Measurements from ENCODE around the gene SP9. TPM values are rescaled to one million over a fixed set of nuclear protein-coding genes. Genes with fewer than 3 reads are reported as not detected.
A peak's percentile ranks its signal among the peaks of the same experiment; 100 is the strongest.

Gene SP9
- polyA plus RNA-seq, 2 of the 4 experiments (the other 2 are of a cell fraction): 3.3 to 3.8 TPM

DNA sequence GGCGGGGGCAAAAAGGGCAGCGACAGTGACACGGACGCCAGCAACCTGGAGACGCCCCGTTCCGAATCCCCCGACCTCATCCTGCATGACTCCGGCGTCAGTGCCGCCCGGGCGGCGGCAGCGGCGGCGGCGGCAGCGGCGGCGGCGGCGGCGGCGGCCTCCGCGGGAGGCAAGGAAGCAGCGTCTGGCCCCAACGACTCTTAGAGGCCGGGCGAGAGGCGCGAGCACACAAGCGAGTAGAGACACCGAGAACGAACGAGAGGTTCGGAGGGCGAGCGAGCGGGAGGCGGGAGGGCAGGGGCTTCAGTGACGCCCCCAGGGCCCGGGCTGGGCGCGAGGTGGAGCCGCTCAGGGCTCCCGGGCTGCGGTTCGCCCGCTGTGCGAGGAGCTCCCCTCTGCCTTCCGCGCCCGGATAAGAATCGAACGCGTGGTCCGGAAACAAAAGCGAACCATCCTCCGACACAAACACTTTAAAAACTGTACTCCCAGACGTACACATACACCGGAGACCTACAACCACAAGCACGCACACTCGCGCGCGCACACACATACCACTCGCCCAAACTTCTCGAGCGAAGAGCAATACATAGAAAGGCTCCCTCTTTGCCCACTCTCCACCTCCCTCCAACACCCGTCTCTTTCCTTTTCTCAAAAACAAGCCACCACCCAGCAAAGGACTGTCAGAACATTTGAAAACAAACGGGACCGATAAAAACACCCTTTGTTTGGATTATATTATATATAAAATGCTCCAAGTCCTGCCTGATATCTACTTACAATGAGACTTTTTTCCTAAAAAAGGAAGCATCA, 2.8 kb downstream of the SP9 start:
- Histone ChIP-seq H3K4me1 (peaks cover 34% of the 10 kb centered on the region), H3K4me2 (peak overlapping the region; percentile 97), H3K27ac (peak overlapping the region; percentile 86 to 95), H3K9me3 (no peaks in the 10 kb centered on the region), H3K4me3 (peak overlapping the region; percentile 64)
- CTCF ChIA-PET: interaction anchor here (0.6 to 2.0 kb wide), 15 partner anchors 10 to 935 kb away, joined by 3 to 14 read pairs (median 4); partner anchors contain the start of gene OLA1
- POLR2A ChIA-PET: interaction anchor here (0.6 to 2.3 kb wide), 5 partner anchors 11 to 685 kb away, joined by 3 to 18 read pairs (median 6); partner anchors contain the start of gene OLA1
- TF ChIP-seq, protein P1, sequence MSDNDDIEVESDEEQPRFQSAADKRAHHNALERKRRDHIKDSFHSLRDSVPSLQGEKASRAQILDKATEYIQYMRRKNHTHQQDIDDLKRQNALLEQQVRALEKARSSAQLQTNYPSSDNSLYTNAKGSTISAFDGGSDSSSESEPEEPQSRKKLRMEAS (IDR thresholded peaks at IDR 0.05): peak; percentile 4; the same call in 1 of the 2 replicates
- TF ChIP-seq RNF2 (IDR thresholded peaks at IDR 0.05; ENCODE audit: borderline replicate concordance, low read depth): peak; percentile 35; the same call in 1 of the 2 replicates
- no peak for TF ChIP-seq KDM1A (IDR thresholded peaks at IDR 0.05; ENCODE audit: low read depth)
- TF ChIP-seq, protein P2, sequence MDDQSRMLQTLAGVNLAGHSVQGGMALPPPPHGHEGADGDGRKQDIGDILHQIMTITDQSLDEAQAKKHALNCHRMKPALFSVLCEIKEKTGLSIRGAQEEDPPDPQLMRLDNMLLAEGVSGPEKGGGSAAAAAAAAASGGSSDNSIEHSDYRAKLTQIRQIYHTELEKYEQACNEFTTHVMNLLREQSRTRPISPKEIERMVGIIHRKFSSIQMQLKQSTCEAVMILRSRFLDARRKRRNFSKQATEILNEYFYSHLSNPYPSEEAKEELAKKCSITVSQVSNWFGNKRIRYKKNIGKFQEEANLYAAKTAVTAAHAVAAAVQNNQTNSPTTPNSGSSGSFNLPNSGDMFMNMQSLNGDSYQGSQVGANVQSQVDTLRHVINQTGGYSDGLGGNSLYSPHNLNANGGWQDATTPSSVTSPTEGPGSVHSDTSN (IDR thresholded peaks at IDR 0.05): no peak
- TF ChIP-seq ZNF302 (CRISPR knock-in tag; IDR thresholded peaks at IDR 0.05): no peak
- 0 out of 5 replicates have a peak, but pooled peaks of 1 of the 2 experiments have one; percentile 3 for TF ChIP-seq JUN (IDR thresholded peaks at IDR 0.05)
- no peak; the same call in 1 of the 2 replicates for TF ChIP-seq PHF8 (IDR thresholded peaks at IDR 0.05; ENCODE audit: borderline replicate concordance, low read depth)
- no peak for FAIRE-seq
- 2% methylated on average over 67 of the region's 74 CpGs for WGBS (ENCODE audit: missing lambda C conversion rate)
- ATAC-seq: no peak
- DNase-seq (ENCODE audit: low read depth in 1 of 2, low spot score in 1 of 2): peak in 1 of 2 experiments; percentile 73

DNA sequence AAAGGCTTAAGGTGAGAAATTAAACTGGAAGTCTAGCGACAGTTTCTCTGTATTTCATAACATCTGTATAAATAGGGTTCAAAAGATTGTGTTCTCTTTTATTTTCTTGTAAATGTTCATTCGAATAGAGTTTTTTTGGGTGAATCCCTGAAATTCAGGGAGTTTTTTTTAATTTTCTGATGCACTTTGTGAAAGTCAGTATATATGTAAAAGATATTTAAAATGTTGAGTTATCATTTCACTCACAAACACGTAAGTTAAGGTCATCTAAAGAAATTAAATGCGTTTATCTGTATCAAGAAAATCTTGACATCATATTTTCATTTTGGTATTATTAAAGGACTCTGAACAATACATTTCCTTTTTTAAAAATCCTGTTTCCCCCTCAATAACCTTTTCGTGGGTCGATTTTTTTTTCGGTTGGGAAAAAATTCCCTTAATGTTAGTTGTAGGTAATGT, 3.4 kb downstream of the SP9 start:
- TF ChIP-seq POLR2A (IDR thresholded peaks at IDR 0.05; ENCODE audit: low read length): no peak
- no peak for TF ChIP-seq SMC3 (IDR thresholded peaks at IDR 0.05)
- TF ChIP-seq KDM1A (IDR thresholded peaks at IDR 0.05; ENCODE audit: low read depth): no peak
- no peak for TF ChIP-seq JUNB (IDR thresholded peaks at IDR 0.05)
- TF ChIP-seq RCOR1 (IDR thresholded peaks at IDR 0.05; ENCODE audit: low read depth, low read length): no peak
- TF ChIP-seq BCL3 (IDR thresholded peaks at IDR 0.05): no peak
- TF ChIP-seq ZNF302 (CRISPR knock-in tag; IDR thresholded peaks at IDR 0.05): no peak
- no peak for TF ChIP-seq HOXB5 (CRISPR knock-in tag; IDR thresholded peaks at IDR 0.05)
- TF ChIP-seq JUN (IDR thresholded peaks at IDR 0.05): no peak
- TF ChIP-seq, protein P3, sequence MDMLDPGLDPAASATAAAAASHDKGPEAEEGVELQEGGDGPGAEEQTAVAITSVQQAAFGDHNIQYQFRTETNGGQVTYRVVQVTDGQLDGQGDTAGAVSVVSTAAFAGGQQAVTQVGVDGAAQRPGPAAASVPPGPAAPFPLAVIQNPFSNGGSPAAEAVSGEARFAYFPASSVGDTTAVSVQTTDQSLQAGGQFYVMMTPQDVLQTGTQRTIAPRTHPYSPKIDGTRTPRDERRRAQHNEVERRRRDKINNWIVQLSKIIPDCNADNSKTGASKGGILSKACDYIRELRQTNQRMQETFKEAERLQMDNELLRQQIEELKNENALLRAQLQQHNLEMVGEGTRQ (IDR thresholded peaks at IDR 0.05): no peak
- no peak for TF ChIP-seq NPAS2 (CRISPR knock-in tag; IDR thresholded peaks at IDR 0.05; ENCODE audit: borderline replicate concordance)
- TF ChIP-seq TFCP2L1 (CRISPR knock-in tag; IDR thresholded peaks at IDR 0.05): no peak
- no peak for TF ChIP-seq POLR2AphosphoS2 (conservative IDR thresholded peaks at IDR 0.05; ENCODE audit: low read length)
- no peak for TF ChIP-seq EHF (CRISPR knock-in tag; IDR thresholded peaks at IDR 0.05)
- no peak for TF ChIP-seq MAZ (IDR thresholded peaks at IDR 0.05; ENCODE audit: borderline replicate concordance, low read depth, low read length)
- TF ChIP-seq FOXS1 (CRISPR knock-in tag; IDR thresholded peaks at IDR 0.05): no peak
- no peak for TF ChIP-seq RNF2 (IDR thresholded peaks at IDR 0.05; ENCODE audit: borderline replicate concordance, low read depth)
- ATAC-seq: no peak
- Histone ChIP-seq H3K27ac (peak overlapping the region; percentile 86 to 95), H3K4me3 (peak overlapping the region; percentile 64), H3K9me3 (no peaks in the 10 kb centered on the region), H3K4me2 (peak overlapping the region; percentile 97), H3K4me1 (peaks cover 28% of the 10 kb centered on the region)
- ChIA-PET POLR2A (interaction anchor here (1.9 kb wide), 1 partner anchor 374 kb away, joined by 8 read pairs; no protein-coding TSS in a partner anchor), CTCF (interaction anchor here (1.4 to 2.0 kb wide), 3 partner anchors 11 to 936 kb away, joined by 3 to 14 read pairs (median 4); no protein-coding TSS in a partner anchor)
- 10% methylated on average over 7 of the region's 7 CpGs for WGBS (ENCODE audit: missing lambda C conversion rate)
- no peak for FAIRE-seq
- DNase-seq (ENCODE audit: low read depth in 1 of 2, low spot score in 1 of 2): no peak
